Psoas muscle (tissue), 8 donors: ENCODE measurements around the gene TBC1D4. TPM values are rescaled to one million over a fixed set of nuclear protein-coding genes. Genes with fewer than 3 reads are reported as not detected.

ENCODE experiments used
- ATAC-seq, 4 donors: fragments of 200-7000 bp; cut with Tn5 transposase; one replicate each; pipeline ENCODE4 v1.9.1; 2020; ENCODE audit warnings: moderate library complexity in 3 of 4, mild to moderate bottlenecking in 2 of 4
- DNase-seq, 2 donors: peaks; one replicate each; pipeline ENCODE4 v3.0.0-alpha.2; 2020
- H3K27ac ChIP-seq: fragments of 200-600 bp; one replicate; pipeline ENCODE4 v1.8.0; 2022
- H3K27me3 ChIP-seq, 3 donors: fragments of 200-600 bp in 1 of 3; one replicate each; pipeline versions ENCODE4 v1.6.1 to v1.8.0; 2013 to 2022; ENCODE audit warnings: low read length in 2 of 3, mild to moderate bottlenecking in 2 of 3, moderate library complexity in 1 of 3; ENCODE audit not compliant: insufficient read depth in 3 of 3
- H3K36me3 ChIP-seq, 2 donors: fragments of 200-600 bp in 1 of 2; one replicate each; pipeline versions ENCODE4 v1.6.1 to v1.8.0; 2013 to 2022; ENCODE audit warnings: low read depth in 1 of 2, mild to moderate bottlenecking in 1 of 2, moderate library complexity in 1 of 2; ENCODE audit not compliant: insufficient read depth in 1 of 2
- H3K4me1 ChIP-seq: fragments of 200-600 bp; one replicate; pipeline ENCODE4 v1.8.0; 2022
- H3K4me3 ChIP-seq: fragments of 200-600 bp; one replicate; pipeline ENCODE4 v1.8.0; 2022; ENCODE audit warnings: mild to moderate bottlenecking
- H3K9me3 ChIP-seq: fragments of 200-600 bp; one replicate; pipeline ENCODE4 v1.8.0; 2022
- WGBS, 3 donors: extraction: QIAGEN DNeasy Blood & Tissue Kit; methylation state at CpG; one replicate each; pipeline versions ENCODE4 v1.1.6 to v1.1.7; 2013; 5-methylcytosine and 5-hydroxymethylcytosine counted together
- intact Hi-C, 2 donors: fragments of 100-400 bp; cut with DNase I; formaldehyde crosslinking; loops; one replicate each; pipeline versions ENCODE4 v1.11.0 to v1.14.2; 2022
- polyA plus RNA-seq, 3 donors: library from polyadenylated mRNA; stranded (reverse); fragments of 200-250 nt; gene quantifications; one replicate each; pipeline ENCODE4 v1.2.3, GENCODE V29; 2013
- total RNA-seq, 4 donors: library from RNA; stranded (reverse); fragmentation: NEBNext Ultra II Directional in 2 of 4; extraction: Animal tissue kit (Norgen Biotek cat#: 25700) in 2 of 4; gene quantifications; one replicate each; pipeline versions ENCODE4 v1.2.1 to v1.2.4, GENCODE V29; 2021 to 2023
- TF ChIP-seq, protein P1 (sequence below): fragments of 200-600 bp; IDR thresholded peaks from one replicate; pipeline ENCODE4 v1.8.0; 2022; ENCODE audit warnings: antibody characterized with exemption
- donor health status: healthy with polysubstance abuse.
- donor health status: DM: no; HTN: no; CAD: no; lungs with moderate emphysema.
- donor health status: Bipolar disorder and iron deficiency.
- donor health status: healthy.
- donor health status: DM: yes; HTN: yes; CAD: no.
- donor health status: DM: no; HTN: no; CAD: no.
- donor health status: DM: no; HTN: no; CAD: no.
- donor health status: DM: yes; HTN: yes; CAD: no.

The TBC1D4 gene
- total and polyA plus RNA-seq, 7 donors = 3.1 to 127 (median 89.9) TPM

- H3K27ac ChIP-seq = peak overlapping the region; percentile 92
- peaks cover 48% of the 10 kb centered on the region for H3K4me1 ChIP-seq
- peak in 3 of 4 donors; percentile 28 to 47 (median 36) for ATAC-seq
These were observed 29.4 kb downstream of the TBC1D4 start for GRCh38 chr13:75452564-75452963.

GRCh38 chr13:75447493-75447892, 34.5 kb downstream of the TBC1D4 start:
- no peaks in the 10 kb centered on the region for H3K9me3 ChIP-seq
- peaks cover 39% of the 10 kb centered on the region for H3K4me1 ChIP-seq
- no peaks in the 10 kb centered on the region for H3K27me3 ChIP-seq
- WGBS, 3 donors = 93 to 97% (median 96%) methylated on average over 4 of the region's 4 CpGs
- no peaks in the 10 kb centered on the region for H3K36me3 ChIP-seq
- H3K27ac ChIP-seq = peak overlapping the region; percentile 84
- intact Hi-C loops = loop anchor here in 1 of 2 donors (5.0 kb wide), 1 partner anchor 35 kb away; no protein-coding TSS in a partner anchor
- ATAC-seq (no peak), DNase-seq (no peak)
- no peak overlapping the region for H3K4me3 ChIP-seq
- TF ChIP-seq, protein P1, sequence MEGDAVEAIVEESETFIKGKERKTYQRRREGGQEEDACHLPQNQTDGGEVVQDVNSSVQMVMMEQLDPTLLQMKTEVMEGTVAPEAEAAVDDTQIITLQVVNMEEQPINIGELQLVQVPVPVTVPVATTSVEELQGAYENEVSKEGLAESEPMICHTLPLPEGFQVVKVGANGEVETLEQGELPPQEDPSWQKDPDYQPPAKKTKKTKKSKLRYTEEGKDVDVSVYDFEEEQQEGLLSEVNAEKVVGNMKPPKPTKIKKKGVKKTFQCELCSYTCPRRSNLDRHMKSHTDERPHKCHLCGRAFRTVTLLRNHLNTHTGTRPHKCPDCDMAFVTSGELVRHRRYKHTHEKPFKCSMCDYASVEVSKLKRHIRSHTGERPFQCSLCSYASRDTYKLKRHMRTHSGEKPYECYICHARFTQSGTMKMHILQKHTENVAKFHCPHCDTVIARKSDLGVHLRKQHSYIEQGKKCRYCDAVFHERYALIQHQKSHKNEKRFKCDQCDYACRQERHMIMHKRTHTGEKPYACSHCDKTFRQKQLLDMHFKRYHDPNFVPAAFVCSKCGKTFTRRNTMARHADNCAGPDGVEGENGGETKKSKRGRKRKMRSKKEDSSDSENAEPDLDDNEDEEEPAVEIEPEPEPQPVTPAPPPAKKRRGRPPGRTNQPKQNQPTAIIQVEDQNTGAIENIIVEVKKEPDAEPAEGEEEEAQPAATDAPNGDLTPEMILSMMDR = no peak

More at GRCh38 chr13:75452564-75452963, 29.4 kb downstream of the TBC1D4 start:
- Histone ChIP-seq H3K4me3 (peak overlapping the region; percentile 38), H3K36me3 (no peaks in the 10 kb centered on the region), H3K9me3 (no peaks in the 10 kb centered on the region), H3K27me3 (no peaks in the 10 kb centered on the region)
- 35 to 63% (median 45%) methylated on average over 8 of the region's 8 CpGs for WGBS, 3 donors
- TF ChIP-seq, protein P1 = no peak
- no peak for DNase-seq
- intact Hi-C loops = no loop called here

DNA sequence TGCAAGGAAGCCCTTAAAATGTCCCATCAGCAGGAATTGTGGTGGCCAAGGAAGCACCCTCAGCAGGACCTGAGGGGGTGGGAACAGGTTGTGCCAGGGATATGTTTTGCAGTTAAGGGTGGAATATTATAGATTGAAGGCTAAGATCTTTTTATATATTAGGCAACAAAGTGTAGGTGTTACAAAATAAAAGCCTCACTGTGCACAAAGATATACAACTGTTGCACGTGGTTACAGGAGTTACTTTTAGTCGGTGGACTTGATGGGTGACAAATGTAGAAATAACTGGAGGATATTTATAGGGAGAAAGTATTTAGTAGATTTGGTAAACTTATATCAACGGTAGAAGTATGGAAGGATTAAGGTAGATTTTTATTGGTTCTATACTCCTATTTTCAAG, 35.1 kb downstream of the TBC1D4 start:
- no peaks in the 10 kb centered on the region for H3K27me3 ChIP-seq
- H3K27ac ChIP-seq = peak overlapping the region; percentile 84
- intact Hi-C loops = loop anchor here in 1 of 2 donors (5.0 kb wide), 1 partner anchor 35 kb away; no protein-coding TSS in a partner anchor
- ATAC-seq (peak; percentile 4 to 53 (median 29)), DNase-seq (no peak)
- no peaks in the 10 kb centered on the region for H3K36me3 ChIP-seq
- peak overlapping the region; percentile 58 for H3K4me3 ChIP-seq
- H3K9me3 ChIP-seq = no peaks in the 10 kb centered on the region
- 28 to 40% (median 34%) methylated on average over 3 of the region's 3 CpGs for WGBS, 3 donors
- H3K4me1 ChIP-seq = peaks cover 39% of the 10 kb centered on the region
- TF ChIP-seq, protein P1 = no peak

GRCh38 chr13:75445717-75446499, 36.1 kb downstream of the TBC1D4 start:
- peak; percentile 76 to 90 (median 88) for ATAC-seq
- Histone ChIP-seq H3K27me3 (no peaks in the 10 kb centered on the region), H3K4me1 (peaks cover 43% of the 10 kb centered on the region), H3K4me3 (peak overlapping the region; percentile 58), H3K27ac (peak overlapping the region; percentile 84), H3K9me3 (no peaks in the 10 kb centered on the region), H3K36me3 (no peaks in the 10 kb centered on the region)
- DNase-seq = no peak
- TF ChIP-seq, protein P1 = no peak
- WGBS, 3 donors = 14 to 21% (median 15%) methylated on average over 7 of the region's 7 CpGs
- intact Hi-C loops = loop anchor here in 1 of 2 donors (5.0 kb wide), 1 partner anchor 34 kb away; no protein-coding TSS in a partner anchor
